ENCODE data around the gene NSG2. TPM values are rescaled to one million over a fixed set of nuclear protein-coding genes. Genes with fewer than 3 reads are reported as not detected.

Gene NSG2
- not detected for total RNA-seq

DNA sequence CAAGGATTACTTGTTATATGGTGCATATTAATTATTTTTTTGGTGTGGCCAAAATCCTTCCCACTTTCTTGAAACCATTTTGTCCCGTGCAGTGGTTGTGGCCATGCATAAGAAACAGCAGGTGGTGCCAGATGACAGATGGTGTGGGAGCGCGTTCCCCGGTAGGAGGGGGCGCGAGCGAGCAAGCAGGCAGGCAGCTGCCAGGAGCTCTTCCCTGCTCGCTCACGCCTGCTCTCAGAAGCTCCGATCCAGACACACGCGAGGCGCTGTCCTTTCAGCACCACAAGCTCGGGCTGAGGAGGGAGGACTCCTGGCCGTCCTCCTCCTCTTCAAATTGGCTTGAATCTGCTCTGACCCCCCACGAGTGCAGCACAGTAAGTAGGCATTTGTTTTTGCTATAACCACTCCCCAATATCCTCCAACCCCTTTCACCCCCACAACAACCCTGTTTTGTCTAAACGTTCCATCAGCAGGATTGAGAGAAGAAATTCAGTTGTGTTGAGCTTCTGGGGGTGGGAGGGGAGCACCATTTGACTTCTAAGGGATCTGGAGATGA lies at the start of gene NSG2:
TSS of gene NSG2 (plus strand) at position 237 of the 556 bp plus-strand sequence. CDS start 1,050 bp downstream, outside the sequence.
- ATAC-seq (ENCODE audit: low FRiP score) (peak; percentile 54), DNase-seq (ENCODE audit: low spot score) (no peak)
- TF ChIP-seq, protein P1, sequence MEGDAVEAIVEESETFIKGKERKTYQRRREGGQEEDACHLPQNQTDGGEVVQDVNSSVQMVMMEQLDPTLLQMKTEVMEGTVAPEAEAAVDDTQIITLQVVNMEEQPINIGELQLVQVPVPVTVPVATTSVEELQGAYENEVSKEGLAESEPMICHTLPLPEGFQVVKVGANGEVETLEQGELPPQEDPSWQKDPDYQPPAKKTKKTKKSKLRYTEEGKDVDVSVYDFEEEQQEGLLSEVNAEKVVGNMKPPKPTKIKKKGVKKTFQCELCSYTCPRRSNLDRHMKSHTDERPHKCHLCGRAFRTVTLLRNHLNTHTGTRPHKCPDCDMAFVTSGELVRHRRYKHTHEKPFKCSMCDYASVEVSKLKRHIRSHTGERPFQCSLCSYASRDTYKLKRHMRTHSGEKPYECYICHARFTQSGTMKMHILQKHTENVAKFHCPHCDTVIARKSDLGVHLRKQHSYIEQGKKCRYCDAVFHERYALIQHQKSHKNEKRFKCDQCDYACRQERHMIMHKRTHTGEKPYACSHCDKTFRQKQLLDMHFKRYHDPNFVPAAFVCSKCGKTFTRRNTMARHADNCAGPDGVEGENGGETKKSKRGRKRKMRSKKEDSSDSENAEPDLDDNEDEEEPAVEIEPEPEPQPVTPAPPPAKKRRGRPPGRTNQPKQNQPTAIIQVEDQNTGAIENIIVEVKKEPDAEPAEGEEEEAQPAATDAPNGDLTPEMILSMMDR (IDR thresholded peaks at IDR 0.05), result no peak

GRCh38 chr5:173997331-173997730 lies 48.2 kb upstream of the NSG2 start:
- TF ChIP-seq, protein P1 (IDR thresholded peaks at IDR 0.05), result no peak

DNA sequence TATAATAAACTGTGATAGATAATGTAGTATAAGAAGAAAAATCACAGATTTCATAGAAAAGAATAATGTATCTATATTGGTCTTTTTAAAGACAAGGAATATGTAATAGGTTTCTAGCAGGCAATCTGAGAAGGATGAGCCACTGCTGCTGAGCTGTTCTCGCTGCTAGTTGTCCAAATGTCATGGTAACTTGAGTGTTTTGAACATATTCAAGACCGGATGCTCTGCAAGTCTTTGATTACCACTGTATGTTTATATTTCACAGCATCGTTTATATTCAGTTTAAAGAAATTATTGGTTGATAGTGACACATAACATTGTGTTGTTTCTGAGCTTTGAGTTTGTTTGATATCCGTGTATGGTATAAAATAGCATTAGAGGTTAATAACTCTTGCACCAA lies 47.0 kb upstream of the NSG2 start:
- TF ChIP-seq, protein P1 (IDR thresholded peaks at IDR 0.05), result no peak
- no peak for ATAC-seq (ENCODE audit: low FRiP score)
- no peak for DNase-seq (ENCODE audit: low spot score)

More at GRCh38 chr5:173997331-173997730, 48.2 kb upstream of the NSG2 start:
- DNase-seq (ENCODE audit: low spot score) (no peak), ATAC-seq (ENCODE audit: low FRiP score) (no peak)

- ATAC-seq (ENCODE audit: low FRiP score) (no peak), DNase-seq (ENCODE audit: low spot score) (no peak)
- TF ChIP-seq, protein P1 (IDR thresholded peaks at IDR 0.05), result no peak
Observed at GRCh38 chr5:174000076-174000475, 45.4 kb upstream of the NSG2 start.

DNA sequence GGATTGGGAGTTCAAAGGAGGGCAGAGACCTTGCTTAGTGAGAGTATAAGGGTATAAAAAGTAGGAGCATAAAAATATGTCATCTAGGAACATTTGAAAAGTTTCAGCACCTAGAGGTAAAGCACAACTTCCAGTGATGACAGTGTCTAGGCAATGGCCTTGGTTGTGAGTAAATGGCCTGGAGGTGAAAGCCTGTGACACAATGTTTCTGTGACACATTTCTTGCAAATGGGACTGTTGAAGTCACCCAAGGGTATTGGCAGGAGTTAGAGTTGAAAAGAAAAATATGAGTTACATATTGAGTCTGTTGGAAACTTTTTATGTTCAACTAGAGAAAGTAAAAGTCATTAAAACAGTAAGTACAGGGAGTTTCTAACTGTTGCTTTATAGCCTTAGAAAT lies 41.7 kb upstream of the NSG2 start:
- DNase-seq (ENCODE audit: low spot score) (no peak), ATAC-seq (ENCODE audit: low FRiP score) (no peak)
- TF ChIP-seq, protein P1 (IDR thresholded peaks at IDR 0.05), result no peak

DNA sequence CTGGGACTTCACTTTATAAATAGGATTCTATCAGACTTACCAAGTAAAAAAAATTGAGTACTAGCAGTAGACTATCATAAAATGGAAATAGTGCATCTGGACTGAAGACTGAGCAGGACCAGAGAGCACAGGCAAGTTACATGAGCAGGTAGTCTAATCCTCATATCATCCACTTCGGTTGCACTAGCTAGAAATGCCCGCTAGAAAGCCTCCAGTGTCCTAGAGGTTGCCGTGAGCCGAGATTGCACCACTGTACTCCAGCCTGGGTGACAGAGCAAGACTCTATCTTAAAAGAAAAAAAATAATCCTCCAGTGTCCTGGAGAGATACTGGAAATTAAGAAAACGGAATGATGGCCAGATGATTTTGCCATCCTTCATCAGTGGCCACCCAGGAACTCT lies 36.6 kb upstream of the NSG2 start:
- ATAC-seq (ENCODE audit: low FRiP score) (no peak), DNase-seq (ENCODE audit: low spot score) (no peak)
- TF ChIP-seq, protein P1 (IDR thresholded peaks at IDR 0.05), result no peak

GRCh38 chr5:174010365-174010764 lies 35.1 kb upstream of the NSG2 start:
- no peak for DNase-seq (ENCODE audit: low spot score)
- TF ChIP-seq, protein P1 (IDR thresholded peaks at IDR 0.05), result no peak
- no peak for ATAC-seq (ENCODE audit: low FRiP score)
